ENCODE measurements around the gene SCML1. TPM values are rescaled to one million over a fixed set of nuclear protein-coding genes. Genes with fewer than 3 reads are reported as not detected.

The SCML1 gene
- total RNA-seq, 1 experiment from 2014 or later = 2.7 TPM

DNA sequence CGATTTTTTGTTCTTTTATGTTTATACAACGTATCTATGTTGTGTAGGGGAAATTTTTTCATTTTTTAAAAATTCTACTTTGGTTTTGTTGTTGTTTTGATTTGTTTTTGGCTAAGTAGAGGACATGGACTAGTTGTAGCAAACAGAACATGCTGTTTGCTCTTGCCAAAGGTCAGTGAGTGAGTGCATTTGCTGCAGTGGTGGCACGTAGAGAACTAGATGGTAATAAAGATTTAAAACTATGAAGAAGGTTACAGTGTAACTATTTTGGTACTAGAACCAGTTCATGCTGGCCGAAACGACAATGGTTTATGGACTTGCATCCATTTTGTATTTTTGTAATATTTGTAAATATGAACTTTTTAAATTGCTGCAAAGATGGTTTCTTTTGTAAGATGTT is 1.9 kb upstream of the SCML1 start:
- H4K20me1 ChIP-seq (ENCODE audit: insufficient read depth) = no peaks in the 10 kb centered on the region
- H3K9me3 ChIP-seq (ENCODE audit: control insufficient read depth in 1 of 2, insufficient read depth in 1 of 2, low read depth in 1 of 2, low read length in 2 of 2) = no peaks in the 10 kb centered on the region
- intact Hi-C loops (cut with micrococcal nuclease) = no loop called here
- POLR2A ChIA-PET = no interaction called here
- no peak overlapping the region for H2AFZ ChIP-seq (ENCODE audit: low read depth, low read length, poor library complexity, severe bottlenecking)
- no peak overlapping the region for H3K4me2 ChIP-seq (ENCODE audit: low read length)
- DNase-seq (ENCODE audit: low read depth, low spot score) (no peak), ATAC-seq (no peak)
- no TSS peak for BruUV-seq (replicated peaks)
- peaks cover 3 to 17% of the 10 kb centered on the region in 2 experiments; a peak in 1 of 4 replicates for H3K4me1 ChIP-seq (ENCODE audit: control insufficient read depth in 1 of 2, insufficient read depth in 2 of 2, low read length in 2 of 2)
- CTCF ChIA-PET = no interaction called here
- H3K9me2 ChIP-seq (ENCODE audit: insufficient read depth) = no peaks in the 10 kb centered on the region
- RAD21 ChIA-PET (ENCODE audit: low non-redundant PET in 1 of 2, low total read pairs in 2 of 2, uncharacterized antibody in 2 of 2, unreplicated experiment in 2 of 2) = no interaction called here
- no peaks in the 10 kb centered on the region for H3K27me3 ChIP-seq (ENCODE audit: insufficient read depth, low read length)
- H3K4me3 ChIP-seq (replicated peaks in 1 of 2; ENCODE audit: low read depth in 1 of 2, low read length in 2 of 2) = no peak overlapping the region
- peaks cover 3% of the 10 kb centered on the region; the same call in 1 of the 2 replicates for H3K79me2 ChIP-seq (ENCODE audit: insufficient read depth, low read length)
- H3K27ac ChIP-seq (ENCODE audit: low read depth, low read length) = no peak overlapping the region
- no peaks in the 10 kb centered on the region for H3K36me3 ChIP-seq (ENCODE audit: control insufficient read depth in 1 of 2, insufficient read depth in 2 of 2, low read length in 2 of 2)
- TF ChIP-seq EZH2phosphoT487 (IDR thresholded peaks at IDR 0.05; ENCODE audit: borderline replicate concordance) (no peak), ZNF274 (IDR thresholded peaks at IDR 0.05; ENCODE audit: low read depth, low read length) (no peak), POLR2A (IDR thresholded peaks at IDR 0.05; ENCODE audit: borderline replicate concordance, extremely low read depth, insufficient read depth, insufficient read length) (no peak), FOSL1 (IDR thresholded peaks at IDR 0.05; ENCODE audit: low read depth) (no peak)
- H3K9ac ChIP-seq (ENCODE audit: low read length) = no peak overlapping the region

DNA sequence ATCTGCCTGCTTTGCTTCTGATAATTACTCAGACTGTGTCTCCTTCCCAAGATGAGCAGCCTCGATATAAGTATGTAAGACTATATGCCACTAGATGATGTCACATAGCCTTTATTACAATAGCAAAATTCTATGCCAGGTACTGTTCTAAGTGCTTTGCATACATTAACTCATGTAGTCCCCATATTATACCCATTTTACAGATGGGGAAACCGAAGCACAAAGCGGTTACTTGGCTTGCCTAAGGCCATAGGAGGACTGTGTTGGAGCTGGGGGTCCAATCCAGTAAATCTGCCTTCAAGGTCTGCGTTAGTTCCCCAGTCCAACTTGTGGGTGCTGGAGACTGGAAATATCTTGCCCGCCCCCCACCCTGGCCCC is 826 bp upstream of the SCML1 start:
- DNase-seq (ENCODE audit: low read depth, low spot score) = no peak
- H3K4me1 ChIP-seq (ENCODE audit: control insufficient read depth in 1 of 2, insufficient read depth in 2 of 2, low read length in 2 of 2) = peaks cover 3 to 17% of the 10 kb centered on the region in 2 experiments; a peak in 1 of 4 replicates
- H3K27ac ChIP-seq (ENCODE audit: low read depth, low read length) = peak overlapping the region; percentile 22; the same call in 1 of the 2 replicates
- H4K20me1 ChIP-seq (ENCODE audit: insufficient read depth) = no peaks in the 10 kb centered on the region
- BruUV-seq (replicated peaks) = no TSS peak
- H3K79me2 ChIP-seq (ENCODE audit: insufficient read depth, low read length) = peaks cover 3% of the 10 kb centered on the region; the same call in 1 of the 2 replicates
- peak; percentile 47; the same call in 1 of the 2 replicates for TF ChIP-seq CBX3 (IDR thresholded peaks at IDR 0.05; ENCODE audit: low read depth)
- TF ChIP-seq, protein P1, sequence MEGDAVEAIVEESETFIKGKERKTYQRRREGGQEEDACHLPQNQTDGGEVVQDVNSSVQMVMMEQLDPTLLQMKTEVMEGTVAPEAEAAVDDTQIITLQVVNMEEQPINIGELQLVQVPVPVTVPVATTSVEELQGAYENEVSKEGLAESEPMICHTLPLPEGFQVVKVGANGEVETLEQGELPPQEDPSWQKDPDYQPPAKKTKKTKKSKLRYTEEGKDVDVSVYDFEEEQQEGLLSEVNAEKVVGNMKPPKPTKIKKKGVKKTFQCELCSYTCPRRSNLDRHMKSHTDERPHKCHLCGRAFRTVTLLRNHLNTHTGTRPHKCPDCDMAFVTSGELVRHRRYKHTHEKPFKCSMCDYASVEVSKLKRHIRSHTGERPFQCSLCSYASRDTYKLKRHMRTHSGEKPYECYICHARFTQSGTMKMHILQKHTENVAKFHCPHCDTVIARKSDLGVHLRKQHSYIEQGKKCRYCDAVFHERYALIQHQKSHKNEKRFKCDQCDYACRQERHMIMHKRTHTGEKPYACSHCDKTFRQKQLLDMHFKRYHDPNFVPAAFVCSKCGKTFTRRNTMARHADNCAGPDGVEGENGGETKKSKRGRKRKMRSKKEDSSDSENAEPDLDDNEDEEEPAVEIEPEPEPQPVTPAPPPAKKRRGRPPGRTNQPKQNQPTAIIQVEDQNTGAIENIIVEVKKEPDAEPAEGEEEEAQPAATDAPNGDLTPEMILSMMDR (IDR thresholded peaks at IDR 0.05 in 2 of 3, conservative IDR thresholded peaks at IDR 0.05 in 1 of 3; ENCODE audit: borderline replicate concordance in 1 of 3, insufficient read depth in 1 of 3, low read depth in 2 of 3, low read length in 2 of 3) = no peak
- RAD21 ChIA-PET (ENCODE audit: low non-redundant PET in 1 of 2, low total read pairs in 2 of 2, uncharacterized antibody in 2 of 2, unreplicated experiment in 2 of 2) = no interaction called here
- no peaks in the 10 kb centered on the region for H3K36me3 ChIP-seq (ENCODE audit: control insufficient read depth in 1 of 2, insufficient read depth in 2 of 2, low read length in 2 of 2)
- POLR2A ChIA-PET = no interaction called here
- no peaks in the 10 kb centered on the region for H3K9me3 ChIP-seq (ENCODE audit: control insufficient read depth in 1 of 2, insufficient read depth in 1 of 2, low read depth in 1 of 2, low read length in 2 of 2)
- H3K4me3 ChIP-seq (replicated peaks in 1 of 2; ENCODE audit: low read depth in 1 of 2, low read length in 2 of 2) = peak overlapping the region; percentile 31 to 47
- CTCF ChIA-PET = no interaction called here
- peak overlapping the region; percentile 69 for H3K4me2 ChIP-seq (ENCODE audit: low read length)
- intact Hi-C loops (cut with micrococcal nuclease) = no loop called here
- peak overlapping the region; percentile 35 for H3K9ac ChIP-seq (ENCODE audit: low read length)
- no peak for ATAC-seq
- no peak overlapping the region for H2AFZ ChIP-seq (ENCODE audit: low read depth, low read length, poor library complexity, severe bottlenecking)
- no peaks in the 10 kb centered on the region for H3K9me2 ChIP-seq (ENCODE audit: insufficient read depth)
- no peaks in the 10 kb centered on the region for H3K27me3 ChIP-seq (ENCODE audit: insufficient read depth, low read length)

All from HCT116 (cell line).